HEK293 (cell line): ENCODE data around the gene SLC49A3.

ENCODE experiments used
- CTCF ChIA-PET: fragments of 350-600 bp; formaldehyde crosslinking; extraction: SDS; loops from one replicate; lab custom pipeline; 2021; ENCODE audit warnings: antibody characterized with exemption; lab: Yijun Ruan, JAX
- POLR2A ChIA-PET: fragments of 300-600 bp; formaldehyde crosslinking; extraction: SDS; loops from one replicate; lab custom pipeline; 2020; ENCODE audit warnings: antibody characterized with exemption, inconsistent platforms; lab: Yijun Ruan, JAX
- H3K27ac ChIP-seq: fragments of 200-500 bp; sonication (Bioruptor generic); 2 replicates; pipeline ENCODE4 v1.5.1; 2014; ENCODE audit warnings: low read depth, low read length, control low read depth, inconsistent platforms; ENCODE audit errors: extremely low read depth
- H3K36me3 ChIP-seq, 2 experiments: fragments of 200-500 bp in 1 of 2; sonication (Bioruptor generic) in 1 of 2; 1 replicate in 1 of 2; 2 replicates in 1 of 2; pipeline ENCODE4 v1.5.1; 2014 to 2017; ENCODE audit warnings: inconsistent platforms in 2 of 2, low read length in 2 of 2; ENCODE audit not compliant: control insufficient read depth in 2 of 2, insufficient read depth in 1 of 2
- H3K4me1 ChIP-seq: fragments of 200-500 bp; sonication (Bioruptor generic); 2 replicates; pipeline ENCODE4 v1.5.1; 2014; ENCODE audit warnings: mild to moderate bottlenecking, low read length, inconsistent platforms; ENCODE audit not compliant: control insufficient read depth, insufficient read depth
- H3K4me3 ChIP-seq: 2 replicates; pipeline ENCODE4 v1.5.1; 2011; ENCODE audit warnings: low read depth, mild to moderate bottlenecking, control low read depth, low read length, moderate library complexity
- H3K9me3 ChIP-seq: fragments of 200-500 bp; sonication (Bioruptor generic); 2 replicates; pipeline ENCODE4 v1.5.1; 2014; ENCODE audit warnings: low read depth, low read length, inconsistent platforms; ENCODE audit not compliant: control insufficient read depth, insufficient read depth
- SP3 ChIP-seq: fragments of 450-650 bp; formaldehyde crosslinking; IDR thresholded peaks from 2 replicates; pipeline ENCODE4 v1.5.1; 2016; ENCODE audit warnings: missing biosample characterization, missing genetic modification characterization
- SP7 ChIP-seq: fragments of 450-650 bp; formaldehyde crosslinking; IDR thresholded peaks from 2 replicates; pipeline ENCODE4 v1.5.1; 2016; ENCODE audit warnings: missing biosample characterization, missing genetic modification characterization
- YY1 ChIP-seq: fragments of 450-650 bp; formaldehyde crosslinking; IDR thresholded peaks from 2 replicates; pipeline ENCODE4 v1.5.1; 2018; ENCODE audit warnings: missing biosample characterization, missing genetic modification characterization
- ZBTB44 ChIP-seq: fragments of 450-650 bp; IDR thresholded peaks from 2 replicates; pipeline ENCODE4 v1.5.1; 2018; ENCODE audit warnings: missing biosample characterization, mild to moderate bottlenecking, missing genetic modification characterization
- ZEB2 ChIP-seq: fragments of 450-650 bp; formaldehyde crosslinking; IDR thresholded peaks from 2 replicates; pipeline ENCODE4 v1.5.1; 2016; ENCODE audit warnings: missing biosample characterization, missing genetic modification characterization
- ZFP41 ChIP-seq: fragments of 450-650 bp; formaldehyde crosslinking; IDR thresholded peaks from 2 replicates; pipeline ENCODE4 v1.5.1; 2016; ENCODE audit warnings: missing biosample characterization, missing genetic modification characterization, borderline replicate concordance
- ZIC2 ChIP-seq: fragments of 450-650 bp; formaldehyde crosslinking; IDR thresholded peaks from 2 replicates; pipeline ENCODE4 v1.5.1; 2016; ENCODE audit warnings: missing biosample characterization, missing genetic modification characterization
- ZNF112 ChIP-seq: fragments of 450-650 bp; formaldehyde crosslinking; IDR thresholded peaks from 2 replicates; pipeline ENCODE4 v1.5.0; 2017; ENCODE audit warnings: missing biosample characterization, missing genetic modification characterization
- ZNF174 ChIP-seq: fragments of 450-650 bp; formaldehyde crosslinking; IDR thresholded peaks from 2 replicates; pipeline ENCODE4 v1.5.0; 2017; ENCODE audit warnings: missing biosample characterization, mild to moderate bottlenecking, missing genetic modification characterization
- ZNF2 ChIP-seq: fragments of 450-650 bp; formaldehyde crosslinking; IDR thresholded peaks from 2 replicates; pipeline ENCODE4 v1.5.1; 2016; ENCODE audit warnings: missing biosample characterization, missing genetic modification characterization
- ZNF354C ChIP-seq: fragments of 450-650 bp; formaldehyde crosslinking; IDR thresholded peaks from 2 replicates; pipeline ENCODE4 v1.5.1; 2016; ENCODE audit warnings: missing biosample characterization, missing genetic modification characterization, low read depth, borderline replicate concordance
- ZNF416 ChIP-seq: fragments of 450-650 bp; formaldehyde crosslinking; IDR thresholded peaks from 2 replicates; pipeline ENCODE4 v1.5.1; 2016; ENCODE audit warnings: missing biosample characterization, missing genetic modification characterization
- ZNF473 ChIP-seq: fragments of 450-650 bp; formaldehyde crosslinking; IDR thresholded peaks from 2 replicates; pipeline ENCODE4 v1.5.1; 2017; ENCODE audit warnings: missing biosample characterization, missing genetic modification characterization
- ZNF518A ChIP-seq: fragments of 450-650 bp; formaldehyde crosslinking; conservative IDR thresholded peaks from 2 replicates; pipeline ENCODE4 v1.5.1; 2016; ENCODE audit warnings: low read depth, missing biosample characterization, missing genetic modification characterization
- ZNF571 ChIP-seq: fragments of 450-650 bp; formaldehyde crosslinking; IDR thresholded peaks from 2 replicates; pipeline ENCODE4 v1.5.0; 2017; ENCODE audit warnings: missing biosample characterization, missing genetic modification characterization
- ZSCAN30 ChIP-seq: fragments of 450-650 bp; IDR thresholded peaks from 2 replicates; pipeline ENCODE4 v1.5.1; 2018; ENCODE audit warnings: missing biosample characterization, mild to moderate bottlenecking, missing genetic modification characterization, moderate library complexity

SLC49A3 gene

DNA sequence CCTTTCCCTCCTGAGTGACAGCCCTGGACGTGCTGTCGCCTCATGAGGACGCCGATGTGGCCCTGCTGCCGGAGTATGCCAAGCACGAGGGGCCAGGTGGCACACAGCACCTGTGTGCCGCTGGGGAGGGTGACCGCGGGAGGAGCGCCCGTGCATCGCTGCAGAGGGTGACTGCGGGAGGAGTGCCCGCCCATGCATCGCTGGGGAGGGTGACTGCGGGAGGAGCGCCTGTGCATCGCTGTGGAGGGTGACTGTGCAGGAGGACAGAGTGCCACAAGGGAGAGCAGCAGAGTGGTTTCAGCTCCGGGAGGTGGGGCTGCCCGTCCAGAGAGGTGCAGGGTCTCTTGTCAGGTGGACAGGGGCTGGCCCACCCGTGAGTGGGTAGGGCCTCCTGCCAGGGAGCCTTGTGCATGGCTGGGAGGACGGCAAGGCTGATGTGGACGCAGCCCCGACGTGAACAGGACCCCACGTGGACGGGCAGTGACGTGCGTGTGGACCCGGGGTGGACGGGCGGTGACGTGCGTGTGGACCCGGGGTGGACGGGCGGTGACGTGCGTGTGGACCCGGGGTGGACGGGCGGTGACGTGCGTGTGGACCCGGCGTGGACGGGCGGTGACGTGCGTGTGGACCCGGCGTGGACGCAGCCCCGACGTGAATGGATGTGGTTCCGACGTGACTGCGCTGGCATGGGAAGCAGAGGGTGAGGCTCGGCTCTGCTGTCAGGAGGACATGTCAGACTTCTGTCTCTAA is 31.3 kb upstream of the SLC49A3 start (continued):
- TF ChIP-seq ZNF518A (tag by site-specific recombination) (no peak), ZNF174 (tag by site-specific recombination) (no peak)

- CTCF ChIA-PET: interaction anchor here (0.6 to 0.7 kb wide), 2 partner anchors 162 to 481 kb away, joined by 3 read pairs; no protein-coding TSS in a partner anchor
- peaks cover 0 to 32% of the 10 kb centered on the region in 2 experiments; a peak in 1 of 3 replicates for H3K36me3 ChIP-seq
- POLR2A ChIA-PET: no interaction called here
Measured at GRCh38 chr4:718460-718859, 29.5 kb upstream of the SLC49A3 start.

More at GRCh38 chr4:718460-718859, 29.5 kb upstream of the SLC49A3 start:
- no peaks in the 10 kb centered on the region for H3K9me3 ChIP-seq
- TF ChIP-seq ZSCAN30 (tag by site-specific recombination) (no peak), ZIC2 (tag by site-specific recombination) (no peak), YY1 (tag by site-specific recombination) (no peak), ZFP41 (tag by site-specific recombination) (no peak), ZNF571 (tag by site-specific recombination) (no peak), ZNF2 (tag by site-specific recombination) (no peak), ZNF473 (tag by site-specific recombination) (no peak), ZNF518A (tag by site-specific recombination) (no peak), ZEB2 (no peak), ZNF354C (tag by site-specific recombination) (no peak), SP3 (tag by site-specific recombination) (no peak), SP7 (tag by site-specific recombination) (no peak), ZBTB44 (tag by site-specific recombination) (no peak), ZNF112 (tag by site-specific recombination) (no peak), ZNF416 (tag by site-specific recombination) (no peak)
- H3K4me3 ChIP-seq: no peak overlapping the region
- no peak overlapping the region for H3K27ac ChIP-seq
- no peaks in the 10 kb centered on the region for H3K4me1 ChIP-seq
